ENCODE results near the gene NVL.

The NVL gene

DNA sequence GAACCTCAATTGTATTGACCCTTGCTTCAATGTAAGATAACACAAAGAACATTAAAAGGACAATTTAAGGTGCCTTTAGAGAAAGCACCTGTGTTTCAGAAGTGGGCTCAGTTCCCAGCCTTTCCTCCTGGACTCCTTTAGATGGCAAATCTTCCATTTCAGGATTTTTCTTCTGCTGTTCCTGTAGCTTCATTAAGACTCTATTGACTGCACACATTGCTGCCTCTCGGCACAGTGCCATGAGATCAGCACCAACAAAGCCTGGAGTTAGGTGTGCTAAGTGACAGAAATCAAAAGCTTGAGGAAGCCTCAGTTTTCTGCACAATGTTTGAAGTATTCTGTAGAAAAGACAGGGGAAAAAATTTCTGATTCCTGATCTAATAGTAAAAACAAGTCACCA is 40.6 kb downstream of the NVL start:
- in situ Hi-C loops (cut with MboI; ENCODE audit: low sequenced_read_pairs) = no loop called here

DNA sequence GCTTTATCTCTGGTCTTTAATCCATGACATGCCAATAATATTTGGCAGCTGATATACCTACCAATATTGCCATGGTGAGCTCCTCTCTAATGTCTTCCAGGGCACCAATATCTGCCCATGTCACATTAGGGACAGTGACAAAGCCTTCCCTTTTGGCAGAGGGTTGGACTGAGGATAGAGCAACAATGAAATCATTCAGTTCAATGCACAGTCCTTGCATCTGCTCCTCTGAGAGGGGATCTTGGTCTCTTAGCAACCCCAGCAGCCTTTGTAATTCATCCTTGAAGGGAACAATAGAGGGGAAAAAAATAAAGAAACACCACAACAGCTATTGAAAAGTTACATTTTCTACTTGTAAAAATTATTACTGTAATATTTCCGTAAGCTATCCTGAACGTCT is 42.3 kb downstream of the NVL start:
- in situ Hi-C loops (cut with MboI; ENCODE audit: low sequenced_read_pairs) = no loop called here

DNA sequence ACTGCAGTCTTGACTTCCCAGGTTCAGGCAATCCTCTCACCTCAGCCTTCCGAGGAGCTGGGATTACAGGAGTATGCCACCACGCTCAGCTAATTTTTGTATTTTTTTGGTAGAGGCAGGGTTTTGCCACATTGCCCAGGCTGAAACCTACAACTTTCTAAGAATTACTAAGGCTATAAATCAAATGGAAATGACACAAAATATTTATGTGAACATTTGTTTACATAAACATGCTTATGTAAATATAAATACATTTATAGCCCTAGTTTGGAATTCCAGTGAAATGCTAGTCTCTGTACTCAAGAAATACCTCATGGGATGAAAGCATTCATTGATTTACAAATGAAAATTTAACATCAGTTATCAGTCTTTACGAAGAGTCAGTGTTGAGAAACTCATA is 47.8 kb downstream of the NVL start:
- in situ Hi-C loops (cut with MboI; ENCODE audit: low sequenced_read_pairs) = no loop called here

DNA sequence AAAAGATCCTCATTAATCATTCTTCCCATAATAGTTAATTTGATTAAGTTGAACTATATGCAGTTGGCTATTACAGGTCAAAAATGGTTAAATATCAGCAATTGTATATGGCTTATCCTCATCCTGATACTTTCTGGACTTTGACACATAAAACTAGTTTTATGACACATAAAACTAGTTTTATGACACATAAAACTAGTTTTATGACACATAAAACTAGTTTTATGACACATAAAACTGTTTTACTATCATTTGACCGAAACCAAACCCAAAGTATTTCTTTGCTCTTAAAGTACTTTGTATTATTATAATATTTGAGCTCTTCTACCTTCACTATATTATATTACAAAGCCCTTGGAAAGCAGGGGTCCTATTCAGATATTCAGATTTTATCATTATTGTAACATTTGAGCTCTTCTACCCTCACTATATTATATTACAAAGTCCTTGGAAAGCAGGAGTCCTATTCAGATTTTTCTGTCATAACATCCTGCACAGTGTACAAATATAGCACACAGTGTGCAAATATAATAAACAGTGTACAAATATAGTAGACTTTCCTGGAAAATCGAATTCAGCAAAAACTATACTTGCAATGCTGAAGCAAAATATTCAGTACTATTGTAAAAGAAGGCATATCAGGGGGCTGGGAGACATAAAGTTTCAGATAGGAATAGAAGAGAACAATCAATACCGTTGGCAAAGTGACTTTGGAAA is 53.0 kb downstream of the NVL start:
- in situ Hi-C loops (cut with MboI; ENCODE audit: low sequenced_read_pairs) = no loop called here

DNA sequence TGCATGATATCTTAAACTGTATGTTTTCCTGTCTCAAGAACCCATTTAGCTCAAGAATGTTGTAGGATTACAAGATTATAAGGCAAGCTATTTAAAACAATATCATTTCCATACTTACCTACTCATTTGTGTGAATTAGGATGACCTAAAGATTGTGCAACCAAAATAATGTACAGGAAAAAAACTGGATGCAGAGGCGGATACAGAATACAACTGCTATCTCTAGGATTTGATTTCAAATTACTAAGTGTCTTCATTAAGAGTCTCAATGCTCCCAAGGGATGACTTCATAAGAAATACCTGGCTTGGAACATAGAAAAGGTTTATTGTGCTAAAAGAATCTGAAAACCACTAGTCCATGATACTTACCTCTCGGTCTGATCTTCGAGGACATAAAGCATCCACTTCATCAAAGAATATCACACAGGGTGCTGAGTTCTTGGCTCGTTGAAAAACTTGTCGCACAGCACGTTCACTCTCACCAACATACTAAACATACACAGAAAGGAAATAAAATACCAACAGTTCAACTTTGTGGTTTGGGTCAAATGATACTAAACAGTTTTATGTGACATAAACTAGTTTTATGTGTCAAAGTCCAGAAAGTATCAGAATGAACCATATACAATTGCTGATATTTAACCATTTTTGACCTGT is 54.9 kb downstream of the NVL start:
- in situ Hi-C loops (cut with MboI; ENCODE audit: low sequenced_read_pairs) = no loop called here

DNA sequence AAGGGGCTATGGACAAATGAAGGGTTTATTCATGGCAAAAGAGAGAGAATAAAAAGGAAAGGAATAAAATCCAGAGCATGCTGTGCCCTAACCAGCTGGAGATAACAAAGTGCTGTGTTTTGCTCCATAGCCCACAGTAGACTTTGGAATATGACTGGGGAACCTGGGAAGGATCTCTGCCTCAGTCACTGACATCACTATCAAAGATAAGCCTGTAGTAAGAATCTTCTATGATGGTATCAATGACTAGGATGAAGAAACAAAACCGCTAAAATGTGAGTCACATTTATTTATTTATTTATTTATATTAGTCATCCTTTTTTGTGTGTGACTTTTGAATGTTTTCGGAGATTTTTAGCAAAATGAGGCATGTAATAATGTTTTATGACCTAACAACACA is 56.3 kb downstream of the NVL start:
- in situ Hi-C loops (cut with MboI; ENCODE audit: low sequenced_read_pairs) = no loop called here

DNA sequence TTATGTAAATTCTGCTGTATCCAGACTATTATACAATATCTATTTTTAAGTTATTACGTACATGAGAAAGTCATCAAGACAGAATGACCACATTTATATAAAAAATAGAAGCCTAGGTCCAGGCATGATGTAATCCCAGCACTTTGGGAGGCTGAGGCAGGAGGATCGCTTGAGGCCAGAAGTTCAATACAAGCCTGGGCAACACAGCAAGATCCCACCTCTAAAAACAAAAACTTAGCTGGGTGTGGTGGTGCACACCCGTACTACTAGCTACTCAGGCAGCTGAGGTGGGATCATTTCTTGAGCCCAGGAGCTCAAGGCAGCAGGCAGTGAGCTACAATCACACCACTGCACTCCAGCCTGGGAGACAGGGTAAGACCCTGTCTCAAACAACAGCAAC is 58.9 kb downstream of the NVL start:
- in situ Hi-C loops (cut with MboI; ENCODE audit: low sequenced_read_pairs) = no loop called here

DNA sequence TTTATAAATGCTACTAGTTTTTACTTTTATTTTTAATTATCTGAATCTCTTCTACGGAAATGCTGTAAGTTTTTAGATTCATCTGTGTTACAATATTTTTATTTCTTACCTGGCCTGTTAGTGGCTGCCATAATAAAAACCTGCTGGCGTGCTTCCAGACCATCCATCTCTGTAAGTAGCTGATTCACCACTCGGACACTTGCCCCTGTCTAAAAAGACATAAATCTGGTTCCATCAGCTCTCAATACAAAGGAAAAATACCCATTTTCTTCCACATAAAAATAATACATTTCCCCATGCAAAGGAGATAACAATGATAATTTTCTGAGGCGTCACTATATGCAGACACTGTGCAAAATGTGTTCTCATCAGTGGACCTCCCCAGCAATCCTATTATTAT is 62.0 kb downstream of the NVL start:
- in situ Hi-C loops (cut with MboI; ENCODE audit: low sequenced_read_pairs) = no loop called here

DNA sequence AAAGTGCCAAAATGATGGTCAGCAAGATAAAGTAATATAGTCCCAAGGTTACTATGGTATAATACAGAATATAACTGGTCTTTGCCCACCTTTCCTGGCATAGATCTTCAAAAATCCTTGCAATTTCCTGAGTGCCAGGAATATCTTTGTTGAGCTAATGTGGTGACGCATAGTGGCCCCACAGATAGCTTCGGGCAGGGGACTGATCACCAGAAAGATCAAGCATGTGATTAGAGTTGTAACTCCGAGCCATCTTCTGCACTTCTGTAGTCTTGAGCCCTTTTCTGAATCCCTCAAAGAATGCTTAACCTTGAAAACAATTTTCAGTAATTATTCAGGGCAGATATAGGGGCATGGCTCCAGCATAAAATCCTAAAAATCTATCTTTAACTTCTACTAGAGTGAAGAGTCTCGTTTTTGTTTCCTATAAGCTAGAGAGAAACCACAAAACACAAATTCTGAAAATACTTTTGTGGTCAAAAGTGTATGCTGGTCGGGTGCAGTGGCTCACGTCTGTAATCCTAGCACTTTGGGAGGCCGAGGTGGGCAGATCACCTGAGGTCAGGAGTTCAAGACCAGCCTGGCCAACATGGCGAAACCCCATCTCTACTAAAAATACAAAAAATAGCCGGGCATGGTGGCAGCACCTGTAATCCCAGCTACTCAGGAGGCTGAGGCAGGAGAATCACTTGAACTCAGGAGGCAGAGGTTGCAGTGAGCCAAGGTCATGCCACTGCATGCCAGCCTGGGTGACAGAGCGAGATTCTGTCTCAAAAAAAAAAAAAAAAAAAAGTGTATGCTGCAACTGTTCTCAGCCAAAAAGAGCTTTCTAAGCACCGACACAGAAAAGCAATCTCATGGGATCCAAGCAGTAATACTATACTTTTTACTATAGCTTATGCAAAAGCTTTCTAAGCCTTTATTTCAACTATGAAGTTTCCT is 62.8 kb downstream of the NVL start:
- in situ Hi-C loops (cut with MboI; ENCODE audit: low sequenced_read_pairs) = no loop called here

DNA sequence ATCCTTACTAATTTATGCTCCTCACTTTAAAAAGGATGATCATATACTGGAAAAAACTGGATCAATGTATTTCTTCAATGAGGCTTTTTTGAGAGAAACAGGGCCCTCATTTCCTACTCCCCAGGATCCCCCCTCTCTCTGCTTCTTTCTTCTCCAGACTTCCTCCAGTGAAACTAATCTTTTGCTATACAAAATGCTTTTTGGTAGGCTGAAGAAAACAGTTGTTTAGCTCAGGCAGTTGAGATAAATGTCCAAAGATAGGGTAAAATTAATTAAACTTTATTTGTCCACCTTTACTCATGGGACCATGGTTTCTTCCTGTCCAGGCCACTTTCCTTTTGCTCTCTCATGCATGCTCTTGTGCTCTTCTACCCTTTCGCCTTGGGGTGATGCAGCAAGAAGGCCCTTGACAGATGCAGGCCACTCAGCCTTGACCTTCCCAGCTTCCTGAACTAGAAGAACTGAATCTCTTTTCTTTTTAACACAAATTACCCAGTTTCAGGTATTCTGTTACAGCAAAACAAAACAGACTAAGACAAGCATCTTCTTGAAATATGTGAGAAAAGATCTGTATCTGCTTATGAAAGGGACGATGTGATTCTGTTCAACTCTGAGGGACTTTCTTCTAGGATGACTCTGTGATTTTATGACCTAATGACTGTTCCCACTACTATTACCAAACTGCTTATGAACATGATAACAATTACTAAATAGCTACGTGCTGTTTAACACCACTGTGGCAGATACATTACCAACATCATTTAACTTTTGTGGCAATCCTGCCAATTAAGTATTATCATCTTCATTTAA is 63.7 kb downstream of the NVL start:
- in situ Hi-C loops (cut with MboI; ENCODE audit: low sequenced_read_pairs) = no loop called here

DNA sequence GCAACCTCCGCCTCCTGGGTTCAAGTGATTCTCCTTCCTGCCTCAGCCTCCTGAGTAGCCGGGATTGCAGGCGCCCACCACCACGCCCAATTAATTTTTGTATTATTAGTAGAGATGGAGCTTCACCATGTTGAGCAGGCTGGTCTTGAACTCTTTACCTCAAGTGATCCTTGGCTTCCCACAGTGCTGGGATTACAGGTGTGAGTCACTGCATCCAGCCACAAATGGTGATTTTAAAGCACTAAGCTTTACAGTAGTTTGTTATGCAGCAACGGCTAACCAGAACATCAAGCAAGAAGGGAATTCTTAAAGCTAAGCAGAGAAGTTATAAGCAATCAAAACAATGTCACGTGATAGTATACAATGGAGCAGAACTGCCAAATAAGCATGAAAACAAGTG is 65.7 kb downstream of the NVL start:
- in situ Hi-C loops (cut with MboI; ENCODE audit: low sequenced_read_pairs) = no loop called here

DNA sequence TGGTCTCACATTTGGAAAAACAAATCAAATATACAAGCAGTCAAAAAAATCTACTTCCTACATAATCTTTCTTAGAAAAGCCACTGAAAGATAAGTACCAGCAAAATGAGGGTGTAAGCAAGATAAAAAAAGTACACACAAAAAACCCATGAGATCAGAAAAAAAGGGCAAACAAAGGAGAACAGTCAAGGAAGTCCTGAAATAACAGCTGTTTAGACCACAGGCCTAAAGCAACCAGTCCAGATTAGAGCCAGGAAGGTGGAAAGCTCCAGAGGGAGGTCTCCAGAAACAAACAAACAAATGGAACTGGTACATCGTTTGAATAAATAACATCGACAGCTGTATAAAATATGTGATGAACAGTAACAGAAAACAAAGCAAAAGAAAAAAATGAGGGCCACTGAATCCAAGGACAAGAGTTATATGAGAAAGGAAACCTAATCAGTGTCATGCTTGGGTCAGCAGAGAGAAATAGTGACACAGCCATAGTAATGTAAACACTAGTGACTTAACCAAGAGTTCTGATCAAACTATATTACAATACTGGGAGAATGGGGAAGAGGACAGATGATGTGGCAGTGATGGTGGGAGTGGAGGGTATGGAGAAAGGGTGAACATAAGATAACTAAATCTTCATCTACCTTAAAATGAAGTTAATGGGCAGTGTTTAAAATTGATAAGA is 67.5 kb downstream of the NVL start:
- in situ Hi-C loops (cut with MboI; ENCODE audit: low sequenced_read_pairs) = no loop called here

DNA sequence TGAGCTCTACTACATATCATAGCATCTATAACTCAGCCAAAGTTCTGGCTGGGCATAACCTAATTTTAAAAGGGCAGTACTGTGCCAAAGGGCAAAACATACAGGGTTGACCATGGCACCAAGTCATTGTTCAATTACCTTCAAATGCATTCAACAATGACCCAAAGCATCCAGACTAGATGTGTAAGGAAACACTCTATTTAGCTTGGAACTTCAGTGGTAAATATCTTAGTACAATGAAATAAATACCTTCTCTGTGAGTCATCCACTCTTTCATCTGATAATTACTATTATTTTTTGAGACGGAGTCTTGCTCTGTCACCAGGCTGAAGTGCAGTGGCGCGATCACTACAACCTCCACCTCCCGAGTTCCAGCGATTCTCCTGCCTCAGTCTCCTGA is 70.0 kb downstream of the NVL start:
- in situ Hi-C loops (cut with MboI; ENCODE audit: low sequenced_read_pairs) = no loop called here

DNA sequence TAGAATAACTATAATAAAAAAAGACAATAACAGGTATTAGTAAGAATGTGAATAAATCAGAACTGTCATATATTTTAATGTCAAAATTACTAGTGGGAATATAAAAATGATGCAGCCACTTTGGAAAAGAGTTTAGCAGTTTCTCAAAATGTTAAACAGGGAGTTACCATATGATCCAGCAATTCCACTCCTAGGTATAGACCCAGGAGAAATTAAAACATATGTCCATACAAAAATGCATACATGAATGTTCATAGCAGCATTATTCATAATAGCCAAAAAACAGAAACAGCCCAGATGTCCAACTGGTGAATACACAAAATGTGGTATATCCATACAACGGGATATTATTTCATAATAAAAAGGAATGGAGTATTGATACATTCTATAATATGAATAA is 71.6 kb downstream of the NVL start:
- in situ Hi-C loops (cut with MboI; ENCODE audit: low sequenced_read_pairs) = no loop called here

DNA sequence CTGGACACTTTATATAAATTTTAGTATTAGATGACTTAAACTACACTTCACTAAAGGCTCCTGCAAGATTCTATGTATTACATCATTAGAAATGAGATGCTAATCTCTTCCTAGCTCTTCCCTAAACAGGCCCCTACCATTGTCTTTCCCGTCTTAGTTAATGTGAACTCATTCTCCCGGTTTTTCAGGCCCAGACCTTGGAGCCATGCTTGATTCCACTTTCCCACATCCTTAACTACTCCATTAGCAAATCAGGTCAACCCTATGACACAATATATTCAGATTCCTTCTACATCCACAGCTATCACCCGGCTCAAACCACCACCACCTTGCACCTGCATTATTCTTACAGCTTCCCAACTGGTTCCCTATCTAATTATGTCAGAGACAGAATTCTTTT is 73.3 kb downstream of the NVL start:
- in situ Hi-C loops (cut with MboI; ENCODE audit: low sequenced_read_pairs) = no loop called here

DNA sequence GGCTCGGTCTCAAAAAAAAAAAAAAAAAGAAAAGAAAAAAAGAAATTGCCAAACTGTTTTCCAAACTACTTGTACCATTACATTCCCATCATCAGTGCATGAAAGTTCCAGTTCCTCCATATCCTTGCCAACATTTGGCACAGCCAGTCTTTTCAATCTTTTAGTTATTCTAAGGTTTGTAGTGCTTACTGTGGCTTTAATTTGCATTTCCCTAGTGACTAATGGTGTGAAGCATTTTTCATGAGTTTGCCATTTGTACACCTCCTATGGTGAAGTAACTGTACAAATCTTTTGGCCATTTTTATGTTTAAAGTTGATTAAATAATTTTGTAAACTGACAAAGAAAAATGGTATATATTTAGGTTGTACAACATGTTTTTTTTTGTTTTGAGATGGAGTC is 76.3 kb downstream of the NVL start:
- in situ Hi-C loops (cut with MboI; ENCODE audit: low sequenced_read_pairs) = no loop called here

DNA sequence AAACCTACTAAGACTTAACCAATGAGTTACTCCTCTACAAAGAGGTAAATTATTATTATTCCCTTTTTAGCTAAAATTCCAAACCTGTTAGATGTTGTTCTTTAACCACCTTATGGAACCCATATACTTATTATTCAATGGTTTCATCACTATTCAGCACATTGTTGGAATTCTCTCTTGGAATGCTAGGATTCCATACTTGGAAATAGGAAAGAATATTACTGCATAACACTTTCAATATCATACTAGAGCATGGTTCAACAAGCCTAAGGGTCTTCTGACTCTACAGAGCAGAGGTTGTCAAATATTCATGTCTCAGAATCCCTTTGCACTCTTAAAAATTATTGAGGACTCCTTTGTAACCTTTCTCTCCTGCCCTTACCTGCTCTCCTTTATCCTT is 77.5 kb downstream of the NVL start:
- in situ Hi-C loops (cut with MboI; ENCODE audit: low sequenced_read_pairs) = no loop called here

DNA sequence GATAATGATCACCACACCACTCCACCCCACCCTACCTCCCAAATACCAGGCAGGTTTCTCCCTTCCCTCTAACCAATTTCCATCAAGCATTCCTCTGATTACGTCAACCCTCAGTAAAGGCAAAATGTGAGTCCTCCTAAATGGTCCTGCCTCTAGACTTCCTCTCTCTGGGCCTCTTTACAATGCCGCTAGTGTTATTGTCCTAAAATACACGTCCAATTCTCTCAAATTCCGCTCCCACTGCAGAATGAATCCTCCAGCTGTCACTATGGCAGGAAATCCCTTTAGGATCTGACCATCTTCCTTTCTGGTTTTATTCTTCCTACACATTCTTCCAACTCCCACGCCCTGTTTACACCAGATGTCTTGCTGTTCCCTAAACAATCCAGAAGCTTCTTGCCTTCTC is 78.2 kb downstream of the NVL start:
- in situ Hi-C loops (cut with MboI; ENCODE audit: low sequenced_read_pairs) = no loop called here

DNA sequence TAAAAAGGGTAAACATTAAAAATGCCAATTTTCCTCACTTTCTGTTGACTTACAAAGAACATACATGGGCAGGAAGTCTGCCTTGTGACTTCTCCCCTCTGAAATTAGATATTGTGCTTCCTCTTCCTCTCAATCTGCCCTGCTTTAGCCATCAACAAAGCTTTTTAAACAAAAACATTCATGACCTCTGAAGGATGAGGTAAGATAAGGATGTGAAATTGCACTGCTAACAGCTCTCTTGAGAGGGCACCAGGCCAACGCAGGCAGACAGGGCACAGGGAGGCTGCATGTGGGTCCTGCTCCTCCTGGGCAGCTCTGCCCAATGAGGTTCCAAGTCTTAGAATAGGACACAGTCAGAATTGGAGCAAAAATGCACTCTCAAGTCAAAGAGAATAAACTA is 84.8 kb downstream of the NVL start:
- in situ Hi-C loops (cut with MboI; ENCODE audit: low sequenced_read_pairs) = no loop called here

DNA sequence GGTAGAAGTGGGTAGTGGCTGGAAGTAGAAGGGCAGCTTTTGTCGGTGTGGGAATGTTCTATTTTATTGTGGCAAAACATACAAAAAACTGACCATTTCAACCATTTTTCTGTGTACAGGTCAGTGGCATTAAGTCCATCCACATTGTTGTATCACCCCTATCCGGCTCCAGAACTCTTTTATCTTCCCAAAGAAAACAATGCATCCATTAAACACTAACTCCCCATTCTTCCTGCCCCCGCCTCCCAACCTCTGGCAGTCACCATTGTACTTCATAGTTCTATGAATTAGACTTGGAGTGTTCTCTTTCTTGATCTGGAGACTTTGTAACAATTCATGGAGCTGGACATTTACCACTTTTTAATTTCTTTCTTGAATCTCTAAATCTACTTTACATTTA is 91.2 kb downstream of the NVL start:
- in situ Hi-C loops (cut with MboI; ENCODE audit: low sequenced_read_pairs) = no loop called here
